Testis (tissue), 3 donors: ENCODE data around the gene SEC23IP. TPM values are rescaled to one million over a fixed set of nuclear protein-coding genes. Genes with fewer than 3 reads are reported as not detected.
"Not testable (repeated sequence)": the region's sequence is repeated elsewhere in the genome, so short reads cannot be mapped to it uniquely, and the experiment has no call there.

ENCODE experiments used
- DNase-seq: peaks from one replicate; pipeline ENCODE4 v3.0.0-alpha.2; 2019
- H3K27ac ChIP-seq, 2 donors: fragments of 200-600 bp; sonication (generic); one replicate each; pipeline ENCODE4 v1.5.1; 2019
- H3K27me3 ChIP-seq: fragments of 200-600 bp; sonication (generic); one replicate; pipeline ENCODE4 v1.5.1; 2019
- H3K36me3 ChIP-seq: fragments of 200-600 bp; sonication (generic); one replicate; pipeline ENCODE4 v1.5.1; 2017; ENCODE audit warnings: low read depth; ENCODE audit errors: missing control alignments
- H3K4me1 ChIP-seq: fragments of 200-600 bp; sonication (generic); one replicate; pipeline ENCODE4 v1.5.1; 2019
- H3K4me3 ChIP-seq, 2 donors: fragments of 200-600 bp; sonication (generic); one replicate each; pipeline ENCODE4 v1.5.1; 2017 to 2019
- H3K9me3 ChIP-seq: fragments of 200-600 bp; sonication (generic); one replicate; pipeline ENCODE4 v1.5.1; 2017
- CTCF ChIP-seq, 3 experiments: fragments of 450-650 bp in 2 of 3; fragments of 200-600 bp in 1 of 3; sonication (generic) in 1 of 3; IDR thresholded peaks; one replicate each; pipeline ENCODE4 v1.5.1; 2016 to 2019; ENCODE audit warnings: antibody characterized with exemption in 3 of 3, mild to moderate bottlenecking in 2 of 3, moderate library complexity in 1 of 3
- POLR2A ChIP-seq: fragments of 450-650 bp; IDR thresholded peaks from one replicate; pipeline ENCODE4 v1.6.1; 2017; ENCODE audit warnings: antibody characterized with exemption, mild to moderate bottlenecking, moderate library complexity
- WGBS, 2 donors: methylation state at CpG; one replicate each; pipeline ENCODE4 v1.1.5; 2018; 5-methylcytosine and 5-hydroxymethylcytosine counted together
- intact Hi-C: fragments of 100-400 bp; cut with DNase I; formaldehyde crosslinking; loops from one replicate; pipeline ENCODE4 v1.15.1; 2023; ENCODE audit warnings: low total_unique reads
- polyA plus RNA-seq: library from polyadenylated mRNA; stranded (reverse); fragments of 350-450 nt; fragmentation: Illumina TruSeq; extraction: RNeasy Lipid Tissue Mini Kit (QIAGEN cat#74804); gene quantifications from one replicate; pipeline ENCODE4 v1.2.3, GENCODE V29; 2014; ENCODE audit warnings: low read depth, low replicate concordance; ENCODE audit not compliant: insufficient read depth
- total RNA-seq, 2 donors: library from RNA; depleted of rRNA; stranded (reverse); fragments of >200 nt; gene quantifications; one replicate each; pipeline ENCODE4 v1.2.3, GENCODE V29; 2016

The SEC23IP gene
- total and polyA plus RNA-seq, 3 donors from 2014 or later, result 42.5 to 48.9 (median 43.3) TPM

- WGBS, 2 donors, result 88 to 93% methylated on average over 16 of the region's 16 CpGs
- TF ChIP-seq POLR2A, result no peak
- no peak for TF ChIP-seq CTCF (IDR thresholded peaks at IDR 0.05)
- intact Hi-C loops, result loop anchor here (10.0 kb wide), 1 partner anchor 79 kb away; no protein-coding TSS in a partner anchor
These were observed 11.6 kb downstream of the SEC23IP start for GRCh38 chr10:119903946-119904666.

DNA sequence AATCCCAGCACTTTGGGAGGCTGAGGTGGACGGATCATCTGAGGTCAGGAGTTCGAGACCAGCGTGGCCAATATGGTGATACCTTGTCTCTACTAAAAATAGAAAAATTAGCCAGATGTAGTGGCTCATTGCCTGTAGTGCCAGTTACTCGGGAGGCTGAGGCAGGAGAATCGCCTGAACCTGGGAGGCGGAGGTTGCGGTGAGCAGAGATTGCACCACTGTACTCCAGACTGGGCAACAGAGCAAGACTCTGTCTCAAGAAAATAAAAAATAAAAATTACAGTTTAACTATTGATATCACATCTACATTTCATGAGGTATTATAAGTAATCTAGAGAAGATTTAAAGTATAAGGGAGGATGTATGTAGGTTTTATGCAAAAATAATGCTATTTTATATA lies 15.2 kb downstream of the SEC23IP start:
- not testable (repeated sequence) for H3K36me3 ChIP-seq, H3K27me3 ChIP-seq, DNase-seq, H3K27ac ChIP-seq, H3K9me3 ChIP-seq, H3K4me1 ChIP-seq, H3K4me3 ChIP-seq
- intact Hi-C loops, result loop anchor here (10.0 kb wide), 1 partner anchor 83 kb away; no protein-coding TSS in a partner anchor
- 96 to 97% methylated on average over 7 of the region's 7 CpGs for WGBS, 2 donors

More at GRCh38 chr10:119903946-119904666, 11.6 kb downstream of the SEC23IP start:
- H3K4me3 ChIP-seq, result no peak overlapping the region
- H3K27me3 ChIP-seq, result no peaks in the 10 kb centered on the region
- no peaks in the 10 kb centered on the region for H3K9me3 ChIP-seq
- DNase-seq, result no peak
- peaks cover 5% of the 10 kb centered on the region for H3K4me1 ChIP-seq
- peaks cover 2% of the 10 kb centered on the region for H3K36me3 ChIP-seq
- H3K27ac ChIP-seq, result no peak overlapping the region

DNA sequence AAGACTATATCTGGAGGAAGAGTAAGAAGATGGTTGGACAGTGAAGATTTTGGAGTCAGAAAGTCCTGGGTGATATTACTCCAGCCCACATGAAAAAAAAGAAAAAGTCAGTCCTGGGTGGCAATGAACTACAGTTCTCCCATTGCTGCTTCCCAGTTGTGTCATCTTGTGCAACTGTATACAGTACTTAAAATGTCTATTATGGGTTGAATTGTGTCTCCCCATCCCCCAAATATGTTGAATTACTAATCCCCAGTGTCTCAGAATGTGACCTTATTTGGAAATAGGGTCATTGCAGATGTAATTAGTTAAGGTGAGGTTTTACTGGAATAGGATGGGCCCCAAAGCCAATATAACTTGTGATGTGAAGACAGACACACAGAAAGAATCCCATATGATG lies 15.6 kb downstream of the SEC23IP start:
- no peak for DNase-seq
- no peaks in the 10 kb centered on the region for H3K9me3 ChIP-seq
- H3K4me1 ChIP-seq, result no peaks in the 10 kb centered on the region
- no peak overlapping the region for H3K4me3 ChIP-seq
- H3K27me3 ChIP-seq, result no peaks in the 10 kb centered on the region
- no peak for TF ChIP-seq POLR2A
- TF ChIP-seq CTCF (IDR thresholded peaks at IDR 0.05), result no peak
- intact Hi-C loops, result loop anchor here (10.0 kb wide), 1 partner anchor 83 kb away; no protein-coding TSS in a partner anchor
- H3K27ac ChIP-seq, result no peak overlapping the region
- peaks cover under 1% of the 10 kb centered on the region for H3K36me3 ChIP-seq

DNA sequence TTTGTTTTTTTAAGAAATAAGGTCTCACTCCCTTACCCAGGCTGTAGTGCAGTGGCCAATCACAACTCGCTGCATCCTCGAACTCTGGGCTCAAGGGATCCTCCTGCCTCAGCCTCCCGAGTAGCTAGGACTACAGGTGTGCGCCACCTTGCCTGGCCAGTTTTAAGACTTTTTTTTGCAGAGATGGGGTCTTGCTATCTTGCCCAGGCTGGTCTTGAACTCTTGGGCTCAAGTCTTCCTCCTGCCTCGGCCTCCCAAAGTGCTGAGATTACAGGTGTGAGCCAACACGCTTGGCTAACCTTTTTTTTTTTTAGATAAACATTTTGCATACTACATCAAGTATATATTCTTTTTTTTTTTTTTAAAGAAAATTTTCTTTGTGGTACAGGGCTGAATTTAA lies 18.2 kb downstream of the SEC23IP start:
- no peak overlapping the region for H3K4me3 ChIP-seq
- intact Hi-C loops, result no loop called here
- no peaks in the 10 kb centered on the region for H3K9me3 ChIP-seq
- TF ChIP-seq CTCF (IDR thresholded peaks at IDR 0.05) (no peak), POLR2A (no peak)
- no peaks in the 10 kb centered on the region for H3K36me3 ChIP-seq
- no peak overlapping the region for H3K27ac ChIP-seq
- no peaks in the 10 kb centered on the region for H3K27me3 ChIP-seq
- DNase-seq, result no peak
- WGBS, 2 donors, result 95 to 97% methylated on average over 6 of the region's 6 CpGs
- H3K4me1 ChIP-seq, result no peaks in the 10 kb centered on the region

DNA sequence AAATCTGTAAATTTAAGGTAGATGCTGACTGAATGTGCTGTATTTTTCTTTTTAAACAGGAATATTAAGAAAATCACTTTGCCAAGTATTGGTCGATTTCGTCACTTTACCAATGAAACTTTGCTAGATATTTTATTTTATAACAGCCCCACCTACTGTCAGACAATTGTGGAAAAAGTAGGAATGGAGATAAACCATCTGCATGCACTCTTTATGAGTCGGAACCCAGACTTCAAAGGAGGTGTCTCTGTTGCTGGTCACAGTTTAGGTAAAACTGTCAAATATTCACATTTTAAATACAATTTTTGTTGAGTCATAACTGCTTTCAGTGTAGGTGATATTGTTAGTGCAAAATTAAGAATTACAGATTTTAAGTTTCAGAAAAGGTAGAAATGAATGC lies 25.2 kb downstream of the SEC23IP start:
- Histone ChIP-seq H3K4me3 (no peak overlapping the region), H3K4me1 (no peaks in the 10 kb centered on the region), H3K27ac (no peak overlapping the region), H3K27me3 (no peaks in the 10 kb centered on the region), H3K9me3 (no peaks in the 10 kb centered on the region), H3K36me3 (no peaks in the 10 kb centered on the region)
- 69 to 83% methylated on average over 3 of the region's 3 CpGs for WGBS, 2 donors
- DNase-seq, result no peak
- TF ChIP-seq POLR2A, result no peak
- TF ChIP-seq CTCF (IDR thresholded peaks at IDR 0.05), result no peak
- intact Hi-C loops, result no loop called here
